ENCODE data around the gene PRKN. TPM values are rescaled to one million over a fixed set of nuclear protein-coding genes. Genes with fewer than 3 reads are reported as not detected.

Gene PRKN
- total and polyA plus RNA-seq, 2 experiments from 2014 or later: 0.10 to 0.84 TPM

- Histone ChIP-seq H4K20me1 (replicated peaks; ENCODE audit: insufficient read depth) (no peaks in the 10 kb centered on the region), H3K27me3 (ENCODE audit: insufficient read depth) (no peaks in the 10 kb centered on the region), H3K9me2 (ENCODE audit: insufficient read depth) (no peaks in the 10 kb centered on the region), H3K36me3 (ENCODE audit: insufficient read depth) (no peaks in the 10 kb centered on the region), H3K4me1 (ENCODE audit: insufficient read depth) (no peaks in the 10 kb centered on the region), H3F3A (replicated peaks; ENCODE audit: low read depth) (no peaks in the 10 kb centered on the region), H3K4me3 (no peak overlapping the region), H2AFZ (no peak overlapping the region), H3K4me2 (no peak overlapping the region), H3K27ac (ENCODE audit: low read depth) (no peak overlapping the region), H3K79me2 (replicated peaks; ENCODE audit: insufficient read depth) (no peaks in the 10 kb centered on the region)
- no peaks in the 10 kb centered on the region for H3K27me3 Mint-ChIP-seq (ENCODE audit: insufficient read depth, low read depth, poor library complexity)
- DNase-seq (ENCODE audit: low spot score) (no peak), ATAC-seq (no peak)
- H3K4me3 Mint-ChIP-seq: no peak overlapping the region
- TF ChIP-seq STAT1 (IDR thresholded peaks at IDR 0.05; ENCODE audit: unreplicated experiment) (no peak), NANOG (IDR thresholded peaks at IDR 0.05; ENCODE audit: borderline replicate concordance) (no peak), ZNF331 (CRISPR knock-in tag; IDR thresholded peaks at IDR 0.05; ENCODE audit: low read depth) (no peak), JUNB (IDR thresholded peaks at IDR 0.05; ENCODE audit: unreplicated experiment) (no peak), ZNF114 (CRISPR knock-in tag; IDR thresholded peaks at IDR 0.05) (no peak), ZNF462 (CRISPR knock-in tag; IDR thresholded peaks at IDR 0.05) (no peak), CREB1 (CRISPR knock-in tag; IDR thresholded peaks at IDR 0.05; ENCODE audit: low read depth) (no peak), POLR2AphosphoS5 (IDR thresholded peaks at IDR 0.05; ENCODE audit: low read depth) (no peak), EZH2phosphoT487 (IDR thresholded peaks at IDR 0.05; ENCODE audit: unreplicated experiment) (no peak)
- TF ChIP-seq, protein P1, sequence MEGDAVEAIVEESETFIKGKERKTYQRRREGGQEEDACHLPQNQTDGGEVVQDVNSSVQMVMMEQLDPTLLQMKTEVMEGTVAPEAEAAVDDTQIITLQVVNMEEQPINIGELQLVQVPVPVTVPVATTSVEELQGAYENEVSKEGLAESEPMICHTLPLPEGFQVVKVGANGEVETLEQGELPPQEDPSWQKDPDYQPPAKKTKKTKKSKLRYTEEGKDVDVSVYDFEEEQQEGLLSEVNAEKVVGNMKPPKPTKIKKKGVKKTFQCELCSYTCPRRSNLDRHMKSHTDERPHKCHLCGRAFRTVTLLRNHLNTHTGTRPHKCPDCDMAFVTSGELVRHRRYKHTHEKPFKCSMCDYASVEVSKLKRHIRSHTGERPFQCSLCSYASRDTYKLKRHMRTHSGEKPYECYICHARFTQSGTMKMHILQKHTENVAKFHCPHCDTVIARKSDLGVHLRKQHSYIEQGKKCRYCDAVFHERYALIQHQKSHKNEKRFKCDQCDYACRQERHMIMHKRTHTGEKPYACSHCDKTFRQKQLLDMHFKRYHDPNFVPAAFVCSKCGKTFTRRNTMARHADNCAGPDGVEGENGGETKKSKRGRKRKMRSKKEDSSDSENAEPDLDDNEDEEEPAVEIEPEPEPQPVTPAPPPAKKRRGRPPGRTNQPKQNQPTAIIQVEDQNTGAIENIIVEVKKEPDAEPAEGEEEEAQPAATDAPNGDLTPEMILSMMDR (conservative IDR thresholded peaks at IDR 0.05; ENCODE audit: low read depth in 2 of 2): no peak
- TF ChIP-seq, protein P2, sequence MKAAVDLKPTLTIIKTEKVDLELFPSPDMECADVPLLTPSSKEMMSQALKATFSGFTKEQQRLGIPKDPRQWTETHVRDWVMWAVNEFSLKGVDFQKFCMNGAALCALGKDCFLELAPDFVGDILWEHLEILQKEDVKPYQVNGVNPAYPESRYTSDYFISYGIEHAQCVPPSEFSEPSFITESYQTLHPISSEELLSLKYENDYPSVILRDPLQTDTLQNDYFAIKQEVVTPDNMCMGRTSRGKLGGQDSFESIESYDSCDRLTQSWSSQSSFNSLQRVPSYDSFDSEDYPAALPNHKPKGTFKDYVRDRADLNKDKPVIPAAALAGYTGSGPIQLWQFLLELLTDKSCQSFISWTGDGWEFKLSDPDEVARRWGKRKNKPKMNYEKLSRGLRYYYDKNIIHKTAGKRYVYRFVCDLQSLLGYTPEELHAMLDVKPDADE (IDR thresholded peaks at IDR 0.05): no peak
- 0 out of 2 replicates have a peak overlapping the region, but pooled peaks have one; percentile 43 for H3K27ac Mint-ChIP-seq
- no peaks in the 10 kb centered on the region for H3K9me3 Mint-ChIP-seq
- no peaks in the 10 kb centered on the region for H3K4me1 Mint-ChIP-seq
- no peaks in the 10 kb centered on the region for H3K36me3 Mint-ChIP-seq (ENCODE audit: low read depth)
Observed at GRCh38 chr6:162613310-162613709, 114.3 kb downstream of the PRKN start.

Measured in GM23338 (cell line).